H9 (cell line): ENCODE results near the gene EML1. TPM values are rescaled to one million over a fixed set of nuclear protein-coding genes. Genes with fewer than 3 reads are reported as not detected.

Source experiments
- DNase-seq: peaks from one replicate; pipeline ENCODE4 v3.0.0-alpha.2; 2017
- H2AFZ ChIP-seq: one replicate; pipeline ENCODE4 v1.6.1; 2013; ENCODE audit warnings: mild to moderate bottlenecking, low read length, control low read depth, moderate library complexity
- H2AK5ac ChIP-seq: 2 replicates; pipeline ENCODE4 v1.6.1; 2013; ENCODE audit warnings: low read length, control low read depth, mixed read lengths; ENCODE audit not compliant: insufficient read length
- H2BK120ac ChIP-seq: one replicate; pipeline ENCODE4 v1.6.1; 2013; ENCODE audit warnings: low read depth, mild to moderate bottlenecking, low read length, control low read depth, inconsistent platforms; ENCODE audit not compliant: poor library complexity, severe bottlenecking
- H2BK12ac ChIP-seq: 2 replicates; pipeline ENCODE4 v1.6.1; 2013; ENCODE audit warnings: low read length, control low read depth, mixed read lengths, low read depth; ENCODE audit not compliant: insufficient read length
- H2BK15ac ChIP-seq: 2 replicates; pipeline ENCODE4 v1.6.1; 2013; ENCODE audit warnings: low read depth, low read length, control low read depth
- H2BK20ac ChIP-seq: one replicate; pipeline ENCODE4 v1.6.1; 2013; ENCODE audit warnings: low read depth, mild to moderate bottlenecking, low read length, control low read depth, inconsistent platforms; ENCODE audit not compliant: poor library complexity, severe bottlenecking
- H2BK5ac ChIP-seq: 2 replicates; pipeline ENCODE4 v1.6.1; 2013; ENCODE audit warnings: low read length, control low read depth, mixed read lengths; ENCODE audit not compliant: insufficient read length
- H3K14ac ChIP-seq: 2 replicates; pipeline ENCODE4 v1.6.1; 2013; ENCODE audit warnings: low read length, control low read depth; ENCODE audit not compliant: insufficient read depth
- H3K18ac ChIP-seq: 2 replicates; pipeline ENCODE4 v1.6.1; 2013; ENCODE audit warnings: low read depth, mild to moderate bottlenecking, mixed read lengths, low read length, control low read depth; ENCODE audit not compliant: insufficient read length
- H3K23ac ChIP-seq: 2 replicates; pipeline ENCODE4 v1.6.1; 2013; ENCODE audit warnings: low read length, control low read depth, mixed read lengths, low read depth; ENCODE audit not compliant: insufficient read length
- H3K23me2 ChIP-seq: 2 replicates; pipeline ENCODE4 v1.6.1; 2013; ENCODE audit warnings: low read depth, mild to moderate bottlenecking, mixed read lengths, low read length, control low read depth; ENCODE audit not compliant: insufficient read length, poor library complexity, severe bottlenecking
- H3K27ac ChIP-seq: 2 replicates; pipeline ENCODE4 v1.5.1; 2013; ENCODE audit warnings: low read length, control low read depth, mixed read lengths, low read depth; ENCODE audit not compliant: insufficient read length
- H3K27me3 ChIP-seq: 2 replicates; pipeline ENCODE4 v1.6.1; 2013; ENCODE audit warnings: low read length, control low read depth, inconsistent platforms; ENCODE audit not compliant: insufficient read depth
- H3K4ac ChIP-seq: 2 replicates; pipeline ENCODE4 v1.6.1; 2013; ENCODE audit warnings: low read depth, mild to moderate bottlenecking, control low read depth, inconsistent platforms, low read length, moderate library complexity
- H3K4me1 ChIP-seq: 2 replicates; pipeline ENCODE4 v1.6.1; 2013; ENCODE audit warnings: low read length, control low read depth, inconsistent platforms; ENCODE audit not compliant: insufficient read depth
- H3K4me2 ChIP-seq: 2 replicates; pipeline ENCODE4 v1.6.1; 2013; ENCODE audit warnings: low read length, control low read depth, mixed read lengths; ENCODE audit not compliant: insufficient read length, insufficient read depth
- H3K56ac ChIP-seq: 2 replicates; pipeline ENCODE4 v1.6.1; 2013; ENCODE audit warnings: low read depth, mild to moderate bottlenecking, mixed read lengths, low read length, control low read depth; ENCODE audit not compliant: insufficient read length
- H3K79me1 ChIP-seq: 2 replicates; pipeline ENCODE4 v1.6.1; 2013; ENCODE audit warnings: low read depth, mild to moderate bottlenecking, moderate library complexity, low read length, control low read depth, inconsistent platforms; ENCODE audit not compliant: insufficient read depth, poor library complexity, severe bottlenecking
- H3K79me2 ChIP-seq: 2 replicates; pipeline ENCODE4 v1.6.1; 2013; ENCODE audit warnings: low read length, control low read depth, inconsistent platforms; ENCODE audit not compliant: insufficient read depth
- H3K9ac ChIP-seq: 2 replicates; pipeline ENCODE4 v1.6.1; 2013; ENCODE audit warnings: low read length, control low read depth, mixed read lengths; ENCODE audit not compliant: insufficient read length; ENCODE audit errors: extremely low read depth
- H3K9me3 ChIP-seq: one replicate; pipeline ENCODE4 v1.6.1; 2013; ENCODE audit warnings: low read depth, low read length, inconsistent platforms; ENCODE audit not compliant: control insufficient read depth
- H3T11ph ChIP-seq: one replicate; pipeline ENCODE4 v1.6.1; 2013; ENCODE audit warnings: mild to moderate bottlenecking, low read length, control low read depth, inconsistent platforms
- H4K20me1 ChIP-seq: one replicate; pipeline ENCODE4 v1.6.1; 2013; ENCODE audit not compliant: control insufficient read depth, insufficient read length, insufficient read depth
- H4K5ac ChIP-seq: 2 replicates; pipeline ENCODE4 v1.6.1; 2013; ENCODE audit warnings: low read depth, mild to moderate bottlenecking, mixed read lengths, low read length, control low read depth; ENCODE audit not compliant: insufficient read length
- H4K8ac ChIP-seq: replicated peaks from 2 replicates; pipeline ENCODE4 v1.6.1; 2013; ENCODE audit warnings: low read length, control low read depth, mixed read lengths, low read depth; ENCODE audit not compliant: insufficient read length
- H4K91ac ChIP-seq: 2 replicates; pipeline ENCODE4 v1.6.1; 2013; ENCODE audit warnings: low read depth, mild to moderate bottlenecking, moderate library complexity, mixed read lengths, low read length, control low read depth; ENCODE audit not compliant: insufficient read length
- H3K27ac Mint-ChIP-seq, 3 experiments: 2 replicates in 2 of 3; 3 replicates in 1 of 3; pipeline ENCODE4 v1.8.0; 2020 to 2021; ENCODE audit warnings: mixed read lengths in 3 of 3, mild to moderate bottlenecking in 1 of 3, moderate library complexity in 1 of 3
- H3K27me3 Mint-ChIP-seq: 2 replicates; pipeline ENCODE4 v1.8.0; 2021; ENCODE audit warnings: low read depth, mild to moderate bottlenecking, moderate library complexity, mixed read lengths
- H3K36me3 Mint-ChIP-seq, 3 experiments: 2 replicates in 2 of 3; 3 replicates in 1 of 3; pipeline ENCODE4 v1.8.0; 2020 to 2021; ENCODE audit warnings: low read depth in 3 of 3, mixed read lengths in 3 of 3; ENCODE audit not compliant: insufficient read depth in 1 of 3
- H3K4me1 Mint-ChIP-seq, 2 experiments: 2 replicates each; pipeline ENCODE4 v1.8.0; 2020; ENCODE audit warnings: mixed read lengths in 2 of 2
- H3K4me3 Mint-ChIP-seq, 2 experiments: 2 replicates in 1 of 2; 3 replicates in 1 of 2; pipeline ENCODE4 v1.8.0; 2020 to 2021; ENCODE audit warnings: mild to moderate bottlenecking in 2 of 2, mixed read lengths in 2 of 2, moderate library complexity in 1 of 2
- H3K9me3 Mint-ChIP-seq, 2 experiments: 2 replicates in 1 of 2; 3 replicates in 1 of 2; pipeline ENCODE4 v1.8.0; 2020; ENCODE audit warnings: mild to moderate bottlenecking in 2 of 2, mixed read lengths in 2 of 2, moderate library complexity in 1 of 2
- CTCF ChIP-seq: fragments of 200-600 bp; sonication (generic); conservative IDR thresholded peaks from 3 replicates; pipeline ENCODE4 v1.8.0; 2021; ENCODE audit warnings: antibody characterized with exemption, mild to moderate bottlenecking
- WGBS: extraction: QIAGEN DNeasy Blood & Tissue Kit; methylation state at CpG from one replicate; pipeline ENCODE4 v1.1.7; 2013; ENCODE audit warnings: missing lambda C conversion rate, low lambda C conversion rate, mixed read lengths; ENCODE audit not compliant: insufficient read length; ENCODE audit errors: extremely low coverage; 5-methylcytosine and 5-hydroxymethylcytosine counted together
- total RNA-seq: library from RNA; stranded (reverse); gene quantifications from 2 replicates; pipeline ENCODE4 v1.2.1, GENCODE V29; 2021

Gene EML1
- total RNA-seq, 1 experiment from 2014 or later: 16.7 TPM

- H3K4me1 ChIP-seq: peaks cover 8% of the 10 kb centered on the region; the same call in 1 of the 2 replicates
- DNase-seq: no peak
- no peak overlapping the region for H4K5ac ChIP-seq
- no peak overlapping the region for H3K56ac ChIP-seq
- H3K27ac Mint-ChIP-seq: peak overlapping the region in 2 of 3 experiments; percentile 29 to 52; a peak in 3 of 7 replicates
- no peak overlapping the region for H2BK15ac ChIP-seq
- H3K14ac ChIP-seq: no peak overlapping the region
- no peaks in the 10 kb centered on the region; a peak in 1 of 7 replicates for H3K36me3 Mint-ChIP-seq
- no peak overlapping the region for H2AFZ ChIP-seq
- no peak overlapping the region for H3K4me2 ChIP-seq
- H3K27me3 ChIP-seq: no peaks in the 10 kb centered on the region
- H2BK5ac ChIP-seq: no peak overlapping the region
- TF ChIP-seq CTCF: no peak
- H3K23ac ChIP-seq: no peak overlapping the region
- H3K4ac ChIP-seq: no peak overlapping the region
- no peak overlapping the region for H2BK120ac ChIP-seq
- H3K79me1 ChIP-seq: no peaks in the 10 kb centered on the region
- no peak overlapping the region for H4K8ac ChIP-seq
- H4K20me1 ChIP-seq: no peaks in the 10 kb centered on the region
- H3K27ac ChIP-seq: no peak overlapping the region
- no peaks in the 10 kb centered on the region for H3K9me3 ChIP-seq
- no peak overlapping the region for H2BK12ac ChIP-seq
- no peak overlapping the region for H4K91ac ChIP-seq
- H3K79me2 ChIP-seq: no peaks in the 10 kb centered on the region
- H3K18ac ChIP-seq: no peak overlapping the region
- H3K27me3 Mint-ChIP-seq: peaks cover 24% of the 10 kb centered on the region
- no peak overlapping the region for H3T11ph ChIP-seq
- no peak overlapping the region for H3K9ac ChIP-seq
- no peak overlapping the region for H2AK5ac ChIP-seq
- no CpG with 5 or more reads among the region's 9 CpGs for WGBS
- no peak overlapping the region for H2BK20ac ChIP-seq
- H3K9me3 Mint-ChIP-seq: no peaks in the 10 kb centered on the region; a peak in 1 of 5 replicates
- peaks cover 62 to 67% of the 10 kb centered on the region in 2 experiments for H3K4me1 Mint-ChIP-seq
- no peak overlapping the region for H3K4me3 Mint-ChIP-seq
- H3K23me2 ChIP-seq: no peaks in the 10 kb centered on the region
Observed at GRCh38 chr14:99876406-99876805, 83.2 kb downstream of the EML1 start.
